ENCODE results near the gene TRAPPC2L. TPM values are rescaled to one million over a fixed set of nuclear protein-coding genes. Genes with fewer than 3 reads are reported as not detected.
"Not testable (repeated sequence)": the region's sequence is repeated elsewhere in the genome, so short reads cannot be mapped to it uniquely, and the experiment has no call there.

The TRAPPC2L gene
- total and polyA plus RNA-seq, 2 donors from 2014 or later: 48.3 to 155 TPM

- Histone ChIP-seq H3K27ac (ENCODE audit: low read depth in 2 of 2, low read length in 2 of 2) (no peak overlapping the region), H3K9ac (ENCODE audit: low read length in 3 of 3) (no peak overlapping the region), H3K4me3 (ENCODE audit: low read length in 3 of 3) (no peak overlapping the region), H3K27me3 (ENCODE audit: control insufficient read depth, insufficient read depth, low read length) (no peaks in the 10 kb centered on the region), H3K36me3 (ENCODE audit: control insufficient read depth in 2 of 3, insufficient read depth in 3 of 3, low read length in 3 of 3) (no peaks in the 10 kb centered on the region), H3K9me3 (ENCODE audit: control insufficient read depth in 2 of 3, insufficient read depth in 1 of 3, low read length in 3 of 3) (no peaks in the 10 kb centered on the region), H3K4me1 (ENCODE audit: control insufficient read depth in 2 of 3, insufficient read depth in 2 of 3, low read depth in 1 of 3, low read length in 3 of 3) (peaks cover 0 to 4% (median 0%) of the 10 kb centered on the region in 3 donors)
- no peak for FAIRE-seq
- intact Hi-C loops (cut with DNase I): no loop called here
- no peak for DNase-seq
- TF ChIP-seq CTCF (IDR thresholded peaks at IDR 0.05; ENCODE audit: borderline replicate concordance, extremely low read depth, insufficient read depth): no peak
Measured at GRCh38 chr16:88888461-88889387, 31.8 kb downstream of the TRAPPC2L start.

- FAIRE-seq; H3K9me3 ChIP-seq (ENCODE audit: control insufficient read depth in 2 of 3, insufficient read depth in 1 of 3, low read length in 3 of 3); H3K4me3 ChIP-seq (ENCODE audit: low read length in 3 of 3); intact Hi-C loops (cut with DNase I); H3K9ac ChIP-seq (ENCODE audit: low read length in 3 of 3); H3K4me1 ChIP-seq (ENCODE audit: control insufficient read depth in 2 of 3, insufficient read depth in 2 of 3, low read depth in 1 of 3, low read length in 3 of 3); H3K27ac ChIP-seq (ENCODE audit: low read depth in 2 of 2, low read length in 2 of 2); H3K36me3 ChIP-seq (ENCODE audit: control insufficient read depth in 2 of 3, insufficient read depth in 3 of 3, low read length in 3 of 3); DNase-seq; H3K27me3 ChIP-seq (ENCODE audit: control insufficient read depth, insufficient read depth, low read length): not testable (repeated sequence)
Measured at GRCh38 chr16:88889702-88890352, 32.9 kb downstream of the TRAPPC2L start.

- Histone ChIP-seq H3K4me3 (ENCODE audit: low read length in 3 of 3) (no peak overlapping the region), H3K27me3 (ENCODE audit: control insufficient read depth, insufficient read depth, low read length) (no peaks in the 10 kb centered on the region), H3K9me3 (ENCODE audit: control insufficient read depth in 2 of 3, insufficient read depth in 1 of 3, low read length in 3 of 3) (no peaks in the 10 kb centered on the region), H3K9ac (ENCODE audit: low read length in 3 of 3) (no peak overlapping the region), H3K36me3 (ENCODE audit: control insufficient read depth in 2 of 3, insufficient read depth in 3 of 3, low read length in 3 of 3) (no peaks in the 10 kb centered on the region), H3K27ac (ENCODE audit: low read depth in 2 of 2, low read length in 2 of 2) (no peak overlapping the region), H3K4me1 (ENCODE audit: control insufficient read depth in 2 of 3, insufficient read depth in 2 of 3, low read depth in 1 of 3, low read length in 3 of 3) (peaks cover 0 to 4% (median 0%) of the 10 kb centered on the region in 3 donors)
- intact Hi-C loops (cut with DNase I): no loop called here
- no peak for TF ChIP-seq CTCF (IDR thresholded peaks at IDR 0.05; ENCODE audit: borderline replicate concordance, extremely low read depth, insufficient read depth)
- DNase-seq (no peak), FAIRE-seq (no peak)
Measured at GRCh38 chr16:88891083-88891482, 34.2 kb downstream of the TRAPPC2L start.

GRCh38 chr16:88892065-88892464, 35.1 kb downstream of the TRAPPC2L start:
- intact Hi-C loops (cut with DNase I): no loop called here
- no peak for TF ChIP-seq CTCF (IDR thresholded peaks at IDR 0.05; ENCODE audit: borderline replicate concordance, extremely low read depth, insufficient read depth)
- no peak overlapping the region for H3K27ac ChIP-seq (ENCODE audit: low read depth in 2 of 2, low read length in 2 of 2)
- H3K36me3 ChIP-seq (ENCODE audit: control insufficient read depth in 2 of 3, insufficient read depth in 3 of 3, low read length in 3 of 3): no peaks in the 10 kb centered on the region
- no peak overlapping the region for H3K4me3 ChIP-seq (ENCODE audit: low read length in 3 of 3)
- no peaks in the 10 kb centered on the region for H3K27me3 ChIP-seq (ENCODE audit: control insufficient read depth, insufficient read depth, low read length)
- no peak overlapping the region for H3K9ac ChIP-seq (ENCODE audit: low read length in 3 of 3)
- no peaks in the 10 kb centered on the region for H3K4me1 ChIP-seq (ENCODE audit: control insufficient read depth in 2 of 3, insufficient read depth in 2 of 3, low read depth in 1 of 3, low read length in 3 of 3)
- FAIRE-seq (no peak), DNase-seq (no peak)
- H3K9me3 ChIP-seq (ENCODE audit: control insufficient read depth in 2 of 3, insufficient read depth in 1 of 3, low read length in 3 of 3): no peaks in the 10 kb centered on the region
